ENCODE results near the gene LIN7A. TPM values are rescaled to one million over a fixed set of nuclear protein-coding genes. Genes with fewer than 3 reads are reported as not detected.

Gene LIN7A
- total and polyA plus RNA-seq, 2 of the 4 experiments (the other 2 are of a cell fraction) = 10.8 to 24.7 TPM

DNA sequence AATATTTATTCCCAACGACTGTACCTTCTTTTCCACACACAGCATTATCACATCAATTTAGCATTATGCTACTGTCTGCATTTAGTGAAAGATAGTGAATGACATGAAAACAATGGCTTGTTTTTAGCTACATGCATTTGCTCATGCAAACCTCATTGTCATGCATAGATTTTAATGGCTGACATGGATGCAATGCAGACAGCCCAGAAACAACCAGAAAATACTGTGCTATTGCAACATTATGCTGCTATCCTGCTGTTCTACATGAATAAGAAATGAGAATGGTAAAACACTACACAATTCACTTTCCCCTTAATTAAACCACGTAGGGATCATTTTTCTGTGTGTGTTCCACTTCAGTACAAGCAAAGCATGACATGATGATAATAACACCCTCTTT lies 90.8 kb downstream of the LIN7A start:
- ATAC-seq (ENCODE audit: low read depth) (no peak), DNase-seq (no peak)
- Histone ChIP-seq H2AFZ (replicated peaks; ENCODE audit: low read length, poor library complexity) (no peak overlapping the region), H3K4me1 (ENCODE audit: control insufficient read depth, insufficient read depth, low read length) (no peaks in the 10 kb centered on the region), H3K9me1 (ENCODE audit: insufficient read depth, low read length) (no peaks in the 10 kb centered on the region), H3K4ac (ENCODE audit: low read depth, low read length) (no peak overlapping the region), H2BK120ac (ENCODE audit: low read depth, low read length) (no peak overlapping the region), H4K91ac (ENCODE audit: insufficient read depth, low read depth, low read length) (no peak overlapping the region), H3K9me3 (ENCODE audit: control insufficient read depth, insufficient read depth, low read length) (no peaks in the 10 kb centered on the region), H2BK15ac (ENCODE audit: low read depth, low read length) (no peak overlapping the region), H2AK5ac (ENCODE audit: low read depth, low read length) (no peak overlapping the region), H2BK20ac (ENCODE audit: low read depth, low read length) (no peak overlapping the region), H2AK9ac (replicated peaks; ENCODE audit: low read depth, low read length, poor library complexity) (no peak overlapping the region), H3K27ac (ENCODE audit: insufficient read depth, low read length) (no peak overlapping the region), H3K79me1 (ENCODE audit: low read depth in 1 of 2, low read length in 2 of 2) (no peaks in the 10 kb centered on the region), H2BK5ac (ENCODE audit: low read depth, low read length, poor library complexity, severe bottlenecking) (no peak overlapping the region), H4K5ac (ENCODE audit: low read depth, low read length) (no peak overlapping the region), H3K18ac (ENCODE audit: low read depth, low read length) (no peak overlapping the region), H3K23ac (ENCODE audit: low read depth, low read length) (no peak overlapping the region), H3K36me3 (ENCODE audit: control insufficient read depth, insufficient read depth, low read length) (no peaks in the 10 kb centered on the region), H3K27me3 (ENCODE audit: control insufficient read depth, insufficient read depth, low read length) (no peaks in the 10 kb centered on the region), H4K8ac (ENCODE audit: low read depth in 2 of 2, low read length in 2 of 2) (no peak overlapping the region), H3K9ac (ENCODE audit: low read depth, low read length) (no peak overlapping the region), H3K14ac (replicated peaks; ENCODE audit: low read depth, low read length) (0 out of 2 replicates have a peak overlapping the region, but pooled peaks have one; percentile 21), H3K4me3 (ENCODE audit: insufficient read depth, low read depth, low read length) (no peak overlapping the region), H4K20me1 (ENCODE audit: insufficient read depth, low read length) (no peaks in the 10 kb centered on the region), H3K56ac (ENCODE audit: extremely low read depth, insufficient read depth, low read length) (no peak overlapping the region), H3K4me2 (ENCODE audit: low read depth, low read length) (no peak overlapping the region)
- TF ChIP-seq CEBPB (IDR thresholded peaks at IDR 0.05; ENCODE audit: low read depth, low read length) (0 out of 2 replicates have a peak, but pooled peaks have one; percentile 8), NFE2L2 (IDR thresholded peaks at IDR 0.05; ENCODE audit: low read depth, low read length) (no peak)
- dilution Hi-C loops (cut with HindIII; ENCODE audit: low sequenced_read_pairs, unreplicated experiment) = no loop called here
- ChIA-PET POLR2A (ENCODE audit: unreplicated experiment) (no interaction called here), CTCF (interaction anchor here (2.6 kb wide), 1 partner anchor 9 kb away, joined by 12 read pairs; no protein-coding TSS in a partner anchor)
- in situ Hi-C loops (cut with MboI; ENCODE audit: low sequenced_read_pairs) = no loop called here
- no TSS peak for BruUV-seq (replicated peaks)
- intact Hi-C loops (cut with micrococcal nuclease) = no loop called here
- no CpG with 5 or more reads among the region's 2 CpGs for WGBS, 2 experiments (ENCODE audit: extremely low coverage in 2 of 2, insufficient read length in 1 of 2)

Data from IMR-90 (cell line).